Fibroblast of the aortic adventitia (primary cell): ENCODE measurements around the gene MAP1LC3B2. TPM values are rescaled to one million over a fixed set of nuclear protein-coding genes. Genes with fewer than 3 reads are reported as not detected.
A peak's percentile ranks its signal among the peaks of the same experiment; 100 is the strongest.

Experiments
- DNase-seq: peaks from one replicate; pipeline ENCODE4 v3.0.0-alpha.2; 2010; ENCODE audit warnings: low read depth
- H3K4me3 ChIP-seq: 2 replicates; pipeline ENCODE4 v1.5.1; 2011; ENCODE audit warnings: low read depth, mild to moderate bottlenecking, control low read depth, low read length, moderate library complexity
- CTCF ChIP-seq: IDR thresholded peaks from 2 replicates; pipeline ENCODE4 v1.5.1; 2011; ENCODE audit warnings: mild to moderate bottlenecking, low read length, control low read depth, inconsistent platforms; ENCODE audit not compliant: insufficient read depth
- total RNA-seq: library from RNA; depleted of rRNA; stranded (reverse); fragments of >200 nt; gene quantifications from 2 replicates; pipeline ENCODE4 v1.2.3, GENCODE V29; 2012; ENCODE audit warnings: low replicate concordance

MAP1LC3B2 gene
- total RNA-seq, 1 donor = not detected

GRCh38 chr12:116540622-116541152 is 18.5 kb upstream of the MAP1LC3B2 start:
- no peak for TF ChIP-seq CTCF
- DNase-seq = peak; percentile 35

GRCh38 chr12:116541547-116542344 is 17.4 kb upstream of the MAP1LC3B2 start:
- TF ChIP-seq CTCF = no peak
- H3K4me3 ChIP-seq = no peak overlapping the region
- no peak for DNase-seq

More at GRCh38 chr12:116540622-116541152, 18.5 kb upstream of the MAP1LC3B2 start:
- H3K4me3 ChIP-seq = no peak overlapping the region

- no peak for TF ChIP-seq CTCF
- DNase-seq = no peak
- no peak overlapping the region for H3K4me3 ChIP-seq
These were observed 16.7 kb upstream of the MAP1LC3B2 start for GRCh38 chr12:116542345-116542956.

- DNase-seq = peak; percentile 52
These were observed 14.5 kb upstream of the MAP1LC3B2 start for GRCh38 chr12:116544656-116545055.

GRCh38 chr12:116545144-116545543 is 14.0 kb upstream of the MAP1LC3B2 start:
- no peak for TF ChIP-seq CTCF
- DNase-seq = no peak
- H3K4me3 ChIP-seq = no peak overlapping the region

More at GRCh38 chr12:116544656-116545055, 14.5 kb upstream of the MAP1LC3B2 start:
- no peak overlapping the region for H3K4me3 ChIP-seq
- TF ChIP-seq CTCF = no peak

- DNase-seq = no peak
- no peak for TF ChIP-seq CTCF
- H3K4me3 ChIP-seq = no peak overlapping the region
These were observed 13.2 kb upstream of the MAP1LC3B2 start for GRCh38 chr12:116545936-116546335.
